Testis (tissue), 3 donors: ENCODE data around the gene GBX1. TPM values are rescaled to one million over a fixed set of nuclear protein-coding genes. Genes with fewer than 3 reads are reported as not detected.

ENCODE experiments used
- DNase-seq: peaks from one replicate; pipeline ENCODE4 v3.0.0-alpha.2; 2019
- H3K27ac ChIP-seq, 2 donors: fragments of 200-600 bp; sonication (generic); one replicate each; pipeline ENCODE4 v1.5.1; 2019
- H3K27me3 ChIP-seq: fragments of 200-600 bp; sonication (generic); one replicate; pipeline ENCODE4 v1.5.1; 2019
- H3K36me3 ChIP-seq: fragments of 200-600 bp; sonication (generic); one replicate; pipeline ENCODE4 v1.5.1; 2017; ENCODE audit warnings: low read depth; ENCODE audit errors: missing control alignments
- H3K4me1 ChIP-seq: fragments of 200-600 bp; sonication (generic); one replicate; pipeline ENCODE4 v1.5.1; 2019
- H3K4me3 ChIP-seq, 2 donors: fragments of 200-600 bp; sonication (generic); one replicate each; pipeline ENCODE4 v1.5.1; 2017 to 2019
- H3K9me3 ChIP-seq: fragments of 200-600 bp; sonication (generic); one replicate; pipeline ENCODE4 v1.5.1; 2017
- POLR2A ChIP-seq: fragments of 450-650 bp; IDR thresholded peaks from one replicate; pipeline ENCODE4 v1.6.1; 2017; ENCODE audit warnings: antibody characterized with exemption, mild to moderate bottlenecking, moderate library complexity
- WGBS, 2 donors: methylation state at CpG; one replicate each; pipeline ENCODE4 v1.1.5; 2018; 5-methylcytosine and 5-hydroxymethylcytosine counted together
- intact Hi-C: fragments of 100-400 bp; cut with DNase I; formaldehyde crosslinking; loops from one replicate; pipeline ENCODE4 v1.15.1; 2023; ENCODE audit warnings: low total_unique reads
- polyA plus RNA-seq: library from polyadenylated mRNA; stranded (reverse); fragments of 350-450 nt; fragmentation: Illumina TruSeq; extraction: RNeasy Lipid Tissue Mini Kit (QIAGEN cat#74804); gene quantifications from one replicate; pipeline ENCODE4 v1.2.3, GENCODE V29; 2014; ENCODE audit warnings: low read depth, low replicate concordance; ENCODE audit not compliant: insufficient read depth
- total RNA-seq, 2 donors: library from RNA; depleted of rRNA; stranded (reverse); fragments of >200 nt; gene quantifications; one replicate each; pipeline ENCODE4 v1.2.3, GENCODE V29; 2016
- TF ChIP-seq, protein P1 (sequence below), 3 experiments: fragments of 450-650 bp in 2 of 3; fragments of 200-600 bp in 1 of 3; sonication (generic) in 1 of 3; IDR thresholded peaks; one replicate each; pipeline ENCODE4 v1.5.1; 2016 to 2019; ENCODE audit warnings: antibody characterized with exemption in 3 of 3, mild to moderate bottlenecking in 2 of 3, moderate library complexity in 1 of 3

GBX1 gene
- total and polyA plus RNA-seq, 3 donors from 2014 or later: 2.9 to 15.6 (median 7.2) TPM

DNA sequence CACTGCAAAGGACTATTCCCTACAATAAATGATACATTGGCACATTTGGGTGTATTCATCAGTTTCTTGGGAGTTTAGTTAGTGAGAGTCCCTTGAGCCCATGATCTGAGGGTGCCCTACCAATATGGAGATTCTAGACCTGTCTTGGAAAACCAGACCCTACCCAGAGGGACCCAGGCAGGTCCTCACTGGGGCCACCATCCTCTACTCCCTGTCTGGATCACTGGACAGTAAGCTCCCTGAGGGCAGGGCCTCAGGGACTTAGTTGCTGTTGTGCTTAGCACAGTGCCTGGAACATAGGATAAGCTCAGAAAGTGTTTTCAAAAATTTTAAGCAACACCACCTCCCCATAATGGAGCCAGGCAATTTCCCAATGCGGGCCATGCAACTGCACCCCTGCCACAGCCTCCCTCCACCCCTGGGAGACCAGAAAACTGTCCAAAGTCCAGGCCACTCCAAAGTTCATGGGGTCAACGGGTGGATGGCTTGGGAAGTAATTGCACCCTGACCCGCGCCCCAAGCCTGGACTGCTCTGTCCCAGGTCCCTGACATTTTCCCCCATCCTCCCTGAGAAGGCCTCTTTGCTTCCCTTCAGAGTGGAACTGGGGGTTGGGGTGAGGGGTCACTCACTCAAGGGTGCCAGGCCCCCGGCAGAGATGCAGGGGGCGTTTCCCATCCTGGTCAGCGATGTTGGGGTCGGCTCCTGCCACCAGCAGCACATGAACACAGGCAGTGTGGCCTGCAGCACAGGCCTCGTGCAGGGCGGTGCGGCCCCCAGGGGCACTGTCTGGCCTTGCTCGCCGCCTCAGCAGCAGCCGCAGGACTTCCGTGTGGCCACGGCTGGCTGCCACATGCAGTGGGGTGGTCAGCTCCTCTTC, 18.5 kb upstream of the GBX1 start:
- no peak for DNase-seq
- Histone ChIP-seq H3K9me3 (no peaks in the 10 kb centered on the region), H3K36me3 (no peaks in the 10 kb centered on the region), H3K4me3 (no peak overlapping the region), H3K27me3 (no peaks in the 10 kb centered on the region), H3K27ac (no peak overlapping the region), H3K4me1 (no peaks in the 10 kb centered on the region)
- TF ChIP-seq, protein P1, sequence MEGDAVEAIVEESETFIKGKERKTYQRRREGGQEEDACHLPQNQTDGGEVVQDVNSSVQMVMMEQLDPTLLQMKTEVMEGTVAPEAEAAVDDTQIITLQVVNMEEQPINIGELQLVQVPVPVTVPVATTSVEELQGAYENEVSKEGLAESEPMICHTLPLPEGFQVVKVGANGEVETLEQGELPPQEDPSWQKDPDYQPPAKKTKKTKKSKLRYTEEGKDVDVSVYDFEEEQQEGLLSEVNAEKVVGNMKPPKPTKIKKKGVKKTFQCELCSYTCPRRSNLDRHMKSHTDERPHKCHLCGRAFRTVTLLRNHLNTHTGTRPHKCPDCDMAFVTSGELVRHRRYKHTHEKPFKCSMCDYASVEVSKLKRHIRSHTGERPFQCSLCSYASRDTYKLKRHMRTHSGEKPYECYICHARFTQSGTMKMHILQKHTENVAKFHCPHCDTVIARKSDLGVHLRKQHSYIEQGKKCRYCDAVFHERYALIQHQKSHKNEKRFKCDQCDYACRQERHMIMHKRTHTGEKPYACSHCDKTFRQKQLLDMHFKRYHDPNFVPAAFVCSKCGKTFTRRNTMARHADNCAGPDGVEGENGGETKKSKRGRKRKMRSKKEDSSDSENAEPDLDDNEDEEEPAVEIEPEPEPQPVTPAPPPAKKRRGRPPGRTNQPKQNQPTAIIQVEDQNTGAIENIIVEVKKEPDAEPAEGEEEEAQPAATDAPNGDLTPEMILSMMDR (IDR thresholded peaks at IDR 0.05): no peak
- no peak for TF ChIP-seq POLR2A
- 87 to 94% methylated on average over 9 to 16 of the region's 16 CpGs for WGBS, 2 donors
- intact Hi-C loops: no loop called here

DNA sequence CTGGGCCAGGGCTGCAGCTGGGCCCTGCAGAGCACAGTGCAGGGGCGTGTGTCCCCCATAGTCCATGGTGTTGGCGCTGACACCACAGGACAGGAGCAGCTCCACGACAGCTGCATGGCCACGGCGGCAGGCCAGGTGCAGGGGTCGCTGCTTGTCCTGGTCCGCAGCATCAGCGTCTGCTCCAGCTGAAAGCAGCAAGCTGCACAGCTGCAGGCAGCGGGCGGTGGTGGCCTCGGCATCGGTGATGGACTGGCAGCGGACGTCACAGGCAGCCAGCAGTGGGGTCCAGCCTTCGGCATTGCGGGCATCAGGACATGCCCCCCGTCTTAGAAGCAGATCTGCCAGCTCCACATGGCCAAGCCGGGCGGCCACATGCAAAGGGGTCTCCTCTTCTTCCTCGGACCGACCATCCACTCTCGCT, 13.5 kb upstream of the GBX1 start:
- intact Hi-C loops: no loop called here
- H3K9me3 ChIP-seq: no peaks in the 10 kb centered on the region
- no peaks in the 10 kb centered on the region for H3K27me3 ChIP-seq
- no peaks in the 10 kb centered on the region for H3K36me3 ChIP-seq
- no peak overlapping the region for H3K4me3 ChIP-seq
- TF ChIP-seq, protein P1 (IDR thresholded peaks at IDR 0.05): no peak
- TF ChIP-seq POLR2A: no peak
- WGBS, 2 donors: 67% methylated on average over 22 of the region's 22 CpGs; no CpG with 5 or more reads in 1 of the 2 donors
- no peak overlapping the region for H3K27ac ChIP-seq
- no peaks in the 10 kb centered on the region for H3K4me1 ChIP-seq
- DNase-seq: no peak

DNA sequence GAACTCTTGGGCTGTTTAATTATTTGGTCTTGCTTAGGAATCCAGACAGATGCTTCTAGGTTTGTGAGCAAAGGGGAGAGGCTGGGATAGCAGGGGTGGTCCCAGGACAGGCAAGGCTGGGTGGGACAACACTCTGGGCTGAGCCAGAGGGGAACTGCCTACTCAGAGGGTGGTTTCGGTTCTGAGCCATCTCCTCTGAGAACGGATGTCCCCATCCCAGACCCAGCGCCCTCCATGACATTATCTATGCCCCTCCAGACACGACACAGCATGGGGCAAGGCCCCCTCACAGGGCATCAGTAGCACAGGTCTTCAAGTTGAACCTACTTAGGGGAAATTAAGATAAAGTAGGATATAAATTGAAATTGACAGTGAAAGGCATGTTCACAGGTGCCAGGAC, 12.5 kb upstream of the GBX1 start:
- Histone ChIP-seq H3K9me3 (no peaks in the 10 kb centered on the region), H3K36me3 (no peaks in the 10 kb centered on the region), H3K4me3 (no peak overlapping the region), H3K4me1 (no peaks in the 10 kb centered on the region), H3K27me3 (no peaks in the 10 kb centered on the region), H3K27ac (no peak overlapping the region)
- intact Hi-C loops: loop anchor here (10.0 kb wide), 1 partner anchor 55 kb away; no protein-coding TSS in a partner anchor
- no peak for TF ChIP-seq POLR2A
- TF ChIP-seq, protein P1 (IDR thresholded peaks at IDR 0.05): no peak
- 84 to 98% methylated on average over 4 of the region's 4 CpGs for WGBS, 2 donors
- DNase-seq: no peak

DNA sequence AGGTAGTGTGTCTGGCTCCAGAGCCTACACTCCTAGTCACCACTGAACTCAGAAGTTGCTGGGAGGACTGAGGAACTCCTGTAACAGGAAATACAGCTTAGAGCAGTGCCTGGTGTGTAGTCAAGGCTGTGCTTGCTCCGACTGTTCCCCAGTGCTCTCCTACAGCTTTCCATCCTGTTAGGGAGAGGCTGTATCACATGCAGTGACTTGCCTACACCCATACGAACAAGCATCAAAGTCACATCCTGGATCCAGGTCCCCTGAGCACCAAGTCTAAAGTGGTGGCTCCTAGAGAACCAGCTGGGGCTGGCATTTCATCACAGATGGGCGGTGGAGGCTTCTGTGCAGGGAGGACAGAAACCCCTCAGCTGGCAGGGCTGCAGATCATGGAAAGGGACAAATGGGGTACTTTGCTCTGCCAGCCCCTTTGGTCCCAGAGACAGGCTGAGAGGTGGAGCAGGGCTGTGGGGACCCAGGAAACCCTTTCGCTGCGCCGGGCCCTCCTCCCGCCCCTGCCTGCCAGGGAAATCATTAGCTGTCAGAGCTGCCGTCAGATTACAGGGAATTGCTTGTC, 11.9 kb upstream of the GBX1 start:
- intact Hi-C loops: loop anchor here (10.0 kb wide), 1 partner anchor 55 kb away; no protein-coding TSS in a partner anchor
- Histone ChIP-seq H3K36me3 (no peaks in the 10 kb centered on the region), H3K4me3 (no peak overlapping the region), H3K9me3 (no peaks in the 10 kb centered on the region), H3K27ac (no peak overlapping the region), H3K4me1 (no peaks in the 10 kb centered on the region), H3K27me3 (no peaks in the 10 kb centered on the region)
- WGBS, 2 donors: 79 to 87% methylated on average over 5 to 8 of the region's 8 CpGs
- TF ChIP-seq POLR2A: no peak
- TF ChIP-seq, protein P1 (IDR thresholded peaks at IDR 0.05): no peak
- DNase-seq: no peak
